Retinal pigment epithelial cell (primary cell): ENCODE results near the gene POMT2.

Experiments used
- DNase-seq: peaks from one replicate; pipeline ENCODE4 v3.0.0-alpha.2; 2010; ENCODE audit warnings: low read depth
- H3K4me3 ChIP-seq: 2 replicates; pipeline ENCODE4 v1.5.1; 2011; ENCODE audit warnings: mild to moderate bottlenecking, low read length, control low read depth, moderate library complexity
- CTCF ChIP-seq: conservative IDR thresholded peaks from 2 replicates; pipeline ENCODE4 v1.5.1; 2011; ENCODE audit warnings: low read depth, low read length, control low read depth, inconsistent platforms

The POMT2 gene

GRCh38 chr14:77318006-77318553 lies 2.6 kb downstream of the POMT2 start:
- H3K4me3 ChIP-seq = no peak overlapping the region

GRCh38 chr14:77316872-77317301 lies 3.8 kb downstream of the POMT2 start:
- H3K4me3 ChIP-seq = no peak overlapping the region
- DNase-seq = no peak
- no peak for TF ChIP-seq CTCF

More at GRCh38 chr14:77318006-77318553, 2.6 kb downstream of the POMT2 start:
- DNase-seq = no peak
- TF ChIP-seq CTCF = no peak

- H3K4me3 ChIP-seq = no peak overlapping the region
- no peak for TF ChIP-seq CTCF
- DNase-seq = no peak
Measured at GRCh38 chr14:77316195-77316505, 4.5 kb downstream of the POMT2 start.

- no peak overlapping the region for H3K4me3 ChIP-seq
- no peak for DNase-seq
- TF ChIP-seq CTCF = no peak
Measured at GRCh38 chr14:77314539-77315457, 5.9 kb downstream of the POMT2 start.

- peak; percentile 70 for DNase-seq
- TF ChIP-seq CTCF = no peak
- H3K4me3 ChIP-seq = no peak overlapping the region
Measured at GRCh38 chr14:77314043-77314442, 6.6 kb downstream of the POMT2 start.

- H3K4me3 ChIP-seq = no peak overlapping the region
- no peak for TF ChIP-seq CTCF
- DNase-seq = no peak
Measured at GRCh38 chr14:77313371-77313770, 7.3 kb downstream of the POMT2 start.

- no peak overlapping the region for H3K4me3 ChIP-seq
- DNase-seq = peak; percentile 72
- no peak for TF ChIP-seq CTCF
Measured at GRCh38 chr14:77311217-77311616, 9.5 kb downstream of the POMT2 start.
